ENCODE results near the gene OR52I1.

Gene OR52I1

GRCh38 chr11:4580124-4580523, 13.7 kb upstream of the OR52I1 start:
- no peaks in the 10 kb centered on the region for H3K9me2 ChIP-seq (replicated peaks; ENCODE audit: insufficient read depth, low read length)
- H3K9me3 ChIP-seq (replicated peaks; ENCODE audit: insufficient read depth, low read length): no peaks in the 10 kb centered on the region
- DNase-seq: no peak
- no peak for TF ChIP-seq EZH2 (optimal IDR thresholded peaks at IDR 0.05; ENCODE audit: low read depth, low read length)
- no peak for TF ChIP-seq CTCF (IDR thresholded peaks at IDR 0.05; ENCODE audit: low read length)
- TF ChIP-seq EZH2phosphoT487 (IDR thresholded peaks at IDR 0.05; ENCODE audit: low read length): no peak
- H3K9ac ChIP-seq (ENCODE audit: low read length): no peak overlapping the region
- no peak overlapping the region for H3K27ac ChIP-seq (ENCODE audit: low read length)
- H3K4me2 ChIP-seq (ENCODE audit: low read depth, low read length): no peak overlapping the region
- no peaks in the 10 kb centered on the region for H4K20me1 ChIP-seq (ENCODE audit: insufficient read depth, low read length)
- H3K4me1 ChIP-seq (ENCODE audit: low read length): no peaks in the 10 kb centered on the region
- H3F3A ChIP-seq (ENCODE audit: insufficient read depth, low read length): no peaks in the 10 kb centered on the region
- H3K79me2 ChIP-seq (ENCODE audit: low read length): no peaks in the 10 kb centered on the region
- H3K36me3 ChIP-seq (replicated peaks; ENCODE audit: insufficient read depth, low read length): no peaks in the 10 kb centered on the region
- no peak overlapping the region for H3K4me3 ChIP-seq (ENCODE audit: low read length)
- H3K27me3 ChIP-seq (replicated peaks; ENCODE audit: insufficient read depth, low read length): no peaks in the 10 kb centered on the region
- no peak overlapping the region for H2AFZ ChIP-seq (ENCODE audit: low read length)

GRCh38 chr11:4581443-4581842, 12.4 kb upstream of the OR52I1 start, which contains the start of gene OR52I2:
Gene OR52I2 (plus strand): TSS chr11:4581743.
- Histone ChIP-seq H3F3A (ENCODE audit: insufficient read depth, low read length) (no peaks in the 10 kb centered on the region), H3K79me2 (ENCODE audit: low read length) (no peaks in the 10 kb centered on the region), H3K27ac (ENCODE audit: low read length) (no peak within 1 kb of the TSS), H2AFZ (ENCODE audit: low read length) (no peak within 1 kb of the TSS), H3K27me3 (replicated peaks; ENCODE audit: insufficient read depth, low read length) (no peaks in the 10 kb centered on the region), H3K9me3 (replicated peaks; ENCODE audit: insufficient read depth, low read length) (no peaks in the 10 kb centered on the region), H3K4me2 (ENCODE audit: low read depth, low read length) (no peak within 1 kb of the TSS), H4K20me1 (ENCODE audit: insufficient read depth, low read length) (no peaks in the 10 kb centered on the region), H3K4me1 (ENCODE audit: low read length) (no peaks in the 10 kb centered on the region), H3K36me3 (replicated peaks; ENCODE audit: insufficient read depth, low read length) (no peaks in the 10 kb centered on the region), H3K4me3 (ENCODE audit: low read length) (no peak within 1 kb of the TSS), H3K9ac (ENCODE audit: low read length) (no peak within 1 kb of the TSS), H3K9me2 (replicated peaks; ENCODE audit: insufficient read depth, low read length) (no peaks in the 10 kb centered on the region)
- DNase-seq: no peak
- TF ChIP-seq EZH2phosphoT487 (IDR thresholded peaks at IDR 0.05; ENCODE audit: low read length) (no peak), EZH2 (optimal IDR thresholded peaks at IDR 0.05; ENCODE audit: low read depth, low read length) (no peak)

- DNase-seq: no peak
- H4K20me1 ChIP-seq (ENCODE audit: insufficient read depth, low read length): no peaks in the 10 kb centered on the region
- no peaks in the 10 kb centered on the region for H3K36me3 ChIP-seq (replicated peaks; ENCODE audit: insufficient read depth, low read length)
- no peak overlapping the region for H3K4me2 ChIP-seq (ENCODE audit: low read depth, low read length)
- no peak overlapping the region for H3K27ac ChIP-seq (ENCODE audit: low read length)
- no peak overlapping the region for H3K4me3 ChIP-seq (ENCODE audit: low read length)
- no peaks in the 10 kb centered on the region for H3F3A ChIP-seq (ENCODE audit: insufficient read depth, low read length)
- H3K4me1 ChIP-seq (ENCODE audit: low read length): no peaks in the 10 kb centered on the region
- H3K27me3 ChIP-seq (replicated peaks; ENCODE audit: insufficient read depth, low read length): no peaks in the 10 kb centered on the region
- H3K9me2 ChIP-seq (replicated peaks; ENCODE audit: insufficient read depth, low read length): no peaks in the 10 kb centered on the region
- no peaks in the 10 kb centered on the region for H3K79me2 ChIP-seq (ENCODE audit: low read length)
- H2AFZ ChIP-seq (ENCODE audit: low read length): no peak overlapping the region
- H3K9ac ChIP-seq (ENCODE audit: low read length): no peak overlapping the region
- H3K9me3 ChIP-seq (replicated peaks; ENCODE audit: insufficient read depth, low read length): no peaks in the 10 kb centered on the region
- no peak for TF ChIP-seq CTCF (IDR thresholded peaks at IDR 0.05; ENCODE audit: low read length)
- no peak for TF ChIP-seq EZH2phosphoT487 (IDR thresholded peaks at IDR 0.05; ENCODE audit: low read length)
- no peak for TF ChIP-seq EZH2 (optimal IDR thresholded peaks at IDR 0.05; ENCODE audit: low read depth, low read length)
Observed at GRCh38 chr11:4589017-4589416, 4.8 kb upstream of the OR52I1 start.

- H2AFZ ChIP-seq (ENCODE audit: low read length): no peak overlapping the region
- no peak for DNase-seq
- H3K9ac ChIP-seq (ENCODE audit: low read length): no peak overlapping the region
- H4K20me1 ChIP-seq (ENCODE audit: insufficient read depth, low read length): no peaks in the 10 kb centered on the region
- no peaks in the 10 kb centered on the region for H3K9me3 ChIP-seq (replicated peaks; ENCODE audit: insufficient read depth, low read length)
- no peak overlapping the region for H3K27ac ChIP-seq (ENCODE audit: low read length)
- no peak overlapping the region for H3K4me2 ChIP-seq (ENCODE audit: low read depth, low read length)
- H3K4me3 ChIP-seq (ENCODE audit: low read length): no peak overlapping the region
- H3K9me2 ChIP-seq (replicated peaks; ENCODE audit: insufficient read depth, low read length): no peaks in the 10 kb centered on the region
- TF ChIP-seq EZH2 (optimal IDR thresholded peaks at IDR 0.05; ENCODE audit: low read depth, low read length): no peak
- TF ChIP-seq CTCF (IDR thresholded peaks at IDR 0.05; ENCODE audit: low read length): no peak
- TF ChIP-seq EZH2phosphoT487 (IDR thresholded peaks at IDR 0.05; ENCODE audit: low read length): no peak
- H3K36me3 ChIP-seq (replicated peaks; ENCODE audit: insufficient read depth, low read length): no peaks in the 10 kb centered on the region
- no peaks in the 10 kb centered on the region for H3K79me2 ChIP-seq (ENCODE audit: low read length)
- no peaks in the 10 kb centered on the region for H3K27me3 ChIP-seq (replicated peaks; ENCODE audit: insufficient read depth, low read length)
- peaks cover 6% of the 10 kb centered on the region; the same call in 1 of the 2 replicates for H3F3A ChIP-seq (ENCODE audit: insufficient read depth, low read length)
- H3K4me1 ChIP-seq (ENCODE audit: low read length): no peaks in the 10 kb centered on the region; the same call in 1 of the 2 replicates
Observed at GRCh38 chr11:4605057-4605456, 11.2 kb downstream of the OR52I1 start.
